ENCODE results near the gene CCDC93.

GRCh38 chr2:118006861-118007260 is 7.0 kb downstream of the CCDC93 start:
- TF ChIP-seq CTCF (IDR thresholded peaks at IDR 0.05) = no peak
- no peak for TF ChIP-seq EP300 (IDR thresholded peaks at IDR 0.05)
- no peak for TF ChIP-seq POLR2A (IDR thresholded peaks at IDR 0.05)
